ENCODE measurements around the gene OGN.
A peak's percentile ranks its signal among the peaks of the same experiment; 100 is the strongest.

Gene OGN, protein sequence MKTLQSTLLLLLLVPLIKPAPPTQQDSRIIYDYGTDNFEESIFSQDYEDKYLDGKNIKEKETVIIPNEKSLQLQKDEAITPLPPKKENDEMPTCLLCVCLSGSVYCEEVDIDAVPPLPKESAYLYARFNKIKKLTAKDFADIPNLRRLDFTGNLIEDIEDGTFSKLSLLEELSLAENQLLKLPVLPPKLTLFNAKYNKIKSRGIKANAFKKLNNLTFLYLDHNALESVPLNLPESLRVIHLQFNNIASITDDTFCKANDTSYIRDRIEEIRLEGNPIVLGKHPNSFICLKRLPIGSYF

DNA sequence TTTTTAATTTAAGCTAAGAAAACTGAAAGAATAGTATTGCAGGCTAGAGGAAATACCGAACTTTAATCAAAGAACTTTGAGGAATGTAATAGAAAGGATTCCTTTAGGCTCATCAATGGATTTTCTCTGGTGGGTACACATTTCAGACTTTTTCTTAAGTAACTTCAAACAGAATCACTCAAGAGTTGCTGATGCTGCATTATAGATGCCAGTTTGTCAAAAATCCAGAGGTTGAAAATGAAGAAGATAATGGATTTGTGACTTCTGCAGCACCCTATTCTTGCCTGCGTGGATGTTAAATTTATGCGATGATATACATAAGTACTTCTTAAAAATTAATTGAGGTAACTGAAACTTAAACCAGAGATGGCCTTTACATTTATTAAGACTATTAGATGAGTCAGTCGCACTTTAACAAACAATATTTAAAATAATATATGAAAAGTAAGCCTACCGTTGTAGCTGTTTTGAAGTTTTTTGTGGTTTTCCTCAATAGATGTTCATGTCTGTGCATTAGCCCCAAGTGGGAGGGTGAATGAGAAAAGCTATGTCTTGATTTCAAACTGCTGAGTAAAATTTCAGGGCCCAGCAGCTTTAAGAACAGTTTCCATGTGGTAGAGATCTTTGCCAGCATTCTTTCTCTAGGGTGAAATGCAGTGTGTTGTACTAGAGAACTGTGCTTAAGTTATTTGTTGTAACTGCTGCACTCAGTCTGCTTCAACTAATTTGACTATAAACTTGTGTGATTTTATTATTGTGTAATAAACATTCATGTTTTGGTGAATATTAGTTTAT lies at the start of gene OGN:
TSS of gene OGN (minus strand) at position 537 of the 795 bp plus-strand sequence. CDS start 1,171 bp downstream, outside the sequence.
- DNase-seq (ENCODE audit: low read depth): no peak
- no peak within 1 kb of the TSS for H3K4me3 ChIP-seq (ENCODE audit: control insufficient read depth, low read depth, low read length)
- TF ChIP-seq, protein P1, sequence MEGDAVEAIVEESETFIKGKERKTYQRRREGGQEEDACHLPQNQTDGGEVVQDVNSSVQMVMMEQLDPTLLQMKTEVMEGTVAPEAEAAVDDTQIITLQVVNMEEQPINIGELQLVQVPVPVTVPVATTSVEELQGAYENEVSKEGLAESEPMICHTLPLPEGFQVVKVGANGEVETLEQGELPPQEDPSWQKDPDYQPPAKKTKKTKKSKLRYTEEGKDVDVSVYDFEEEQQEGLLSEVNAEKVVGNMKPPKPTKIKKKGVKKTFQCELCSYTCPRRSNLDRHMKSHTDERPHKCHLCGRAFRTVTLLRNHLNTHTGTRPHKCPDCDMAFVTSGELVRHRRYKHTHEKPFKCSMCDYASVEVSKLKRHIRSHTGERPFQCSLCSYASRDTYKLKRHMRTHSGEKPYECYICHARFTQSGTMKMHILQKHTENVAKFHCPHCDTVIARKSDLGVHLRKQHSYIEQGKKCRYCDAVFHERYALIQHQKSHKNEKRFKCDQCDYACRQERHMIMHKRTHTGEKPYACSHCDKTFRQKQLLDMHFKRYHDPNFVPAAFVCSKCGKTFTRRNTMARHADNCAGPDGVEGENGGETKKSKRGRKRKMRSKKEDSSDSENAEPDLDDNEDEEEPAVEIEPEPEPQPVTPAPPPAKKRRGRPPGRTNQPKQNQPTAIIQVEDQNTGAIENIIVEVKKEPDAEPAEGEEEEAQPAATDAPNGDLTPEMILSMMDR (IDR thresholded peaks at IDR 0.05; ENCODE audit: control insufficient read depth, insufficient read depth, low read depth, low read length, missing control alignments): no peak

DNA sequence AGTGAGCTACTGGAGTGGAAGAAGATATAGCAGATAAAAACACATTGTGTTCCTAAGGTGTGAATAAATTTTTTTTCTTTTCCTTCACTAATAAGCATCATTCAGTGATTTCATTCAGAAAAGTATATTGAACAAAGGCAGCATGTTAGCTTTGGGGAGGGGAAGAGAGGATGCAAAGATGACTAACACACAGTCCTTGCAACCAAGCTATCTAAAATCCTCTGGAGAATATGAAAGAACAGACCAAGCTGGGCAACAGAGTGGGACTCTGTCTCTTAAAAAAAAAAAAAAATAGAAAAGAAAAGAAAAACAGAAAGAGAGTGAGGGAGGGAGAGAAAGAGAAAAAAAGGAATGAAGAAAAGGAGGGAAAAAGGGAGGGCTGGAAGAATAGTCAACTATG lies 42.2 kb upstream of the OGN start:
- H3K4me3 ChIP-seq (ENCODE audit: control insufficient read depth, low read depth, low read length): no peak overlapping the region
- TF ChIP-seq, protein P1 (IDR thresholded peaks at IDR 0.05; ENCODE audit: control insufficient read depth, insufficient read depth, low read depth, low read length, missing control alignments): no peak
- no peak for DNase-seq (ENCODE audit: low read depth)

DNA sequence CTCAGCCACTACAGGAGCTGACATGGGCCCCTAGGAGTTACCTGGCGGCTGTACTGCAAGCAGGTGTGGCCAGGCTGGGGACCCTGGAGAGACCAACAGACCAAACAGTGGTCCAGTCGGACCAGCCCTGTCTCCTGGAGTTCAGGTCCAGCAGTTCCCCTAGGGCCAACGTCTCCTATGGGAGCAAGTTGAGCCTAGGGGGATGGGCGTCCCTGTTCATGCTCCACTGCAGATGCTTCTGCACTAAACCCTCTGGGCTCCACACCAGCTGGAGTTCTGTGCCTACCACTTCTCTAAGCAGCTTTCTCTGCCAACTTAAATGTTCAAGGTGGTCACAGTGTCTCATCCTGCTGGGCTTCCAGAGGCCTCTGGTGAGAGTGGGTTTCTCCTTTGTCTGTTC lies 40.5 kb upstream of the OGN start:
- TF ChIP-seq, protein P1 (IDR thresholded peaks at IDR 0.05; ENCODE audit: control insufficient read depth, insufficient read depth, low read depth, low read length, missing control alignments): no peak
- DNase-seq (ENCODE audit: low read depth): no peak
- H3K4me3 ChIP-seq (ENCODE audit: control insufficient read depth, low read depth, low read length): no peak overlapping the region

DNA sequence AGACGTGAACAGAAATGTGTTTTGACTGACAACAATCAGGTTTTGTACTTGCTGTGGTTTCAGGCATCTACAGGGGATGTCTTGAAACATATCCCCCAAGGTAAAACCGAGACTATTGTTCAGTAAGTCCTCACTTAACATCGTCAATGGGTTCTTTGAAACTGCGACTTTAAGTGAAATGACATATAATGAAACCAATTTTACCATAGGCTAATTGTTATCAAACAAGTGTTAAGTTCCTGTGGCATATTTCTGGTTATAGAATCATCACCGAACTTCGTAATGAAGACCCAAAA lies 36.3 kb upstream of the OGN start:
- no peak overlapping the region for H3K4me3 ChIP-seq (ENCODE audit: control insufficient read depth, low read depth, low read length)
- DNase-seq (ENCODE audit: low read depth): no peak
- TF ChIP-seq, protein P1 (IDR thresholded peaks at IDR 0.05; ENCODE audit: control insufficient read depth, insufficient read depth, low read depth, low read length, missing control alignments): no peak

DNA sequence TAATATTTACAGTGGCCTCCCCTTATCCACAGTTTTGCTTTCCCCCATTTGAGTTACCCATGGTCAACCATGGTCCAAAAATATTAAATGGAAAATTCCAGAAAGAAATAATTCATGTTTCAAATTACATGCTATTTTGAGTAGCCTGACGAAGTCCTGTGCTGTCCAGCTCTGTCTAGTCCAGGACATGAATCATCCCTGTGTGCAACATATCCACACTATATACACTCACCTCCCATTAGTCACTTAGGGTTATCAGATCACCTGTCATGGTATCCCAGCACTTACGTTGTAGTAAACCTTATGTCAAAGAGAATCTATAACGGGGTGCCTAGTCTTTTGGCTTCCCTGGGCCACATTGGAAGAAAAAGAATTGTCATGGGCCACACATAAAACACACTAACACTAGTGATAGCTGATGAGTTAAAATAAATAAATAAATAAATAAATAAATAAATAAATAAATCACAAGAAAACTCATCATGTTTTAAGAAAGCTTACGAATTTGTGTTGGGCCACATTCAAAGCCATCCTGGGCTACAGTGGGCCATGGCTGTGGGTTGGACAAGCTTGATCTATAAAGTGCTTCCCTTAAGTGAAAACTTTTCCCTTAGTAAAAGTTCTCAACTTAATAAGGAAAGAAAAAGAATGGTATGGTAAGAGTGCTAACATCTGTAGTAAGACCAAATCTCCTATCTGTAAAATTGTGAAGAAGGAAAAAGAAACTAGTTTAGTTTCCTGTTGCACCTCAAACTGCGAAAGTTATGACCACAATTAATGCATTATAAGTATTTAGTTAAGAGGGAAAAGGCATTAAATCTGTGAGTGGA lies 35.8 kb upstream of the OGN start:
- peak; percentile 48 for DNase-seq (ENCODE audit: low read depth)

More for the DNA sequence above, 35.8 kb upstream of the OGN start:
- TF ChIP-seq, protein P1 (IDR thresholded peaks at IDR 0.05; ENCODE audit: control insufficient read depth, insufficient read depth, low read depth, low read length, missing control alignments): no peak
- H3K4me3 ChIP-seq (ENCODE audit: control insufficient read depth, low read depth, low read length): no peak overlapping the region
